Natural killer cell (primary cell): ENCODE results near the gene UQCRC2. TPM values are rescaled to one million over a fixed set of nuclear protein-coding genes. Genes with fewer than 3 reads are reported as not detected.
"Not testable (repeated sequence)": the region's sequence is repeated elsewhere in the genome, so short reads cannot be mapped to it uniquely, and the experiment has no call there.

ENCODE experiments used
- ATAC-seq, 3 donors: fragments of 150-1000 bp in 2 of 3; fragments of 200-7000 bp in 1 of 3; cut with Tn5 transposase; 1 replicate in 1 of 3; 2 replicates in 2 of 3; pipeline ENCODE4 v1.10.0; 2021; ENCODE audit warnings: mild to moderate bottlenecking in 2 of 3, moderate library complexity in 2 of 3
- DNase-seq, 2 donors: peaks; one replicate each; pipeline versions ENCODE4 v3.0.0 to v3.0.0-alpha.2; 2013 to 2021; ENCODE audit warnings: mixed read lengths in 1 of 2
- H3K27ac ChIP-seq: one replicate; pipeline ENCODE4 v1.5.1; 2013; ENCODE audit warnings: mild to moderate bottlenecking, low read length
- H3K27me3 ChIP-seq: one replicate; pipeline ENCODE4 v1.6.1; 2013; ENCODE audit warnings: low read length; ENCODE audit not compliant: control insufficient read depth, insufficient read depth
- H3K36me3 ChIP-seq: one replicate; pipeline ENCODE4 v1.6.1; 2013; ENCODE audit warnings: low read length; ENCODE audit not compliant: control insufficient read depth, insufficient read depth
- H3K4me1 ChIP-seq: one replicate; pipeline ENCODE4 v1.6.1; 2013; ENCODE audit warnings: low read length; ENCODE audit not compliant: control insufficient read depth, insufficient read depth
- H3K4me3 ChIP-seq: one replicate; pipeline ENCODE4 v1.5.1; 2013; ENCODE audit warnings: low read length
- H3K9me3 ChIP-seq: one replicate; pipeline ENCODE4 v1.6.1; 2013; ENCODE audit warnings: low read length; ENCODE audit not compliant: control insufficient read depth, insufficient read depth
- H3K27ac Mint-ChIP-seq, 2 donors: one replicate each; pipeline ENCODE4 v1.8.0; 2022; ENCODE audit warnings: mild to moderate bottlenecking in 2 of 2, mixed read lengths in 2 of 2, moderate library complexity in 1 of 2
- H3K27me3 Mint-ChIP-seq, 2 donors: one replicate each; pipeline ENCODE4 v1.8.0; 2022; ENCODE audit warnings: low read depth in 2 of 2, mixed read lengths in 2 of 2
- H3K36me3 Mint-ChIP-seq: one replicate; pipeline ENCODE4 v1.8.0; 2022; ENCODE audit warnings: mixed read lengths
- H3K4me1 Mint-ChIP-seq, 2 donors: one replicate each; pipeline ENCODE4 v1.8.0; 2022; ENCODE audit warnings: mixed read lengths in 2 of 2
- H3K4me3 Mint-ChIP-seq: one replicate; pipeline ENCODE4 v1.8.0; 2022; ENCODE audit warnings: mild to moderate bottlenecking, moderate library complexity, mixed read lengths
- H3K9me3 Mint-ChIP-seq, 2 donors: one replicate each; pipeline ENCODE4 v1.8.0; 2022; ENCODE audit warnings: mixed read lengths in 2 of 2
- WGBS: methylation state at CpG from one replicate; pipeline ENCODE4 v1.1.7; 2013; ENCODE audit warnings: missing lambda C conversion rate; ENCODE audit not compliant: insufficient coverage; 5-methylcytosine and 5-hydroxymethylcytosine counted together
- intact Hi-C: fragments of 100-400 bp; cut with micrococcal nuclease; formaldehyde crosslinking; loops from one replicate; pipeline ENCODE4 v1.14.2; 2022
- total RNA-seq, 4 donors: library from RNA; stranded (reverse); fragments of 120-200 nt in 1 of 4; gene quantifications; one replicate each; pipeline versions ENCODE4 v1.2.3 to v1.2.4, GENCODE V29; 2013 to 2022
- TF ChIP-seq, protein P1 (sequence below): fragments of 200-600 bp; IDR thresholded peaks from one replicate; pipeline ENCODE4 v1.8.0; 2022; ENCODE audit warnings: antibody characterized with exemption

Gene UQCRC2
- total RNA-seq, result 100 to 1,000 TPM; 162 to 177 (median 177) TPM
- total RNA-seq (2013), result 173 TPM

DNA sequence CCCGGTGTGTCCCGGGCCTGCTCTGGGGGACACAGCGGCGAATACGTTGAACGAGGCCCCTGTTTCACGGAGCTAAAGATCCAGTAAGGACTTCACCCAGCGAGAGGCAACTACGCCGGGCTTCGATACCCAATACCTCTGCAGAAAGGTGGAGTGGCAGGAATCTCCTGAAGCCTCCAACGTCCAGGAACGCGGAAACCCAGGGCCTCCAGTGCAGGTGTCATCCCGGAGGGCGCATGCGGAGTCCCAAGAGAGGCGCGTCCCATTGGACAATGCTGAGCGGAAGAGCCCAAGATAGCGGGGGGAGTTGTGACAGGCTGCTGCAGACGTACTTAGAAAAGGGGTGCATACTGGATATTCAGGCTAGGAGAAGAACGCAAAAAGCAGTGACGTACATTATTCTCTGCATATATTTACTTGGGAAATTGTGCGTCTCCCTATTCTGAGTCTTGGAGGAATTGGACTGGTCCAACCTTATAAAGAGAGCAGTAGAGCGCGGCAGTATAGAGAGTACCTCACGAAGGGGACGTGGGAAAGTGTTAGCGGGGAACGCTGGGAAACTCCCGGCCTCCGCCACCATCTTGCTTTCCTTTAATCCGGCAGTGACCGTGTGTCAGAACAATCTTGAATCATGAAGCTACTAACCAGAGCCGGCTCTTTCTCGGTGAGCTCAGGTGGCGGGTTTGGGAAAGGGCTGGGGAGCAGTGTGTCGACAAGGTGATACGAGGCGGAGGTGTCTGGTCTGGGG, at the start of gene UQCRC2:
Gene UQCRC2, plus strand, starts transcription at position 569 of the 748 bp plus-strand sequence. Its CDS starts 63 bp downstream, at position 632.
- intact Hi-C loops, result loop anchor here (1.0 kb wide), 1 partner anchor 345 kb away; no protein-coding TSS in a partner anchor
- Mint-ChIP-seq H3K4me1 (peaks cover 45 to 55% of the 10 kb centered on the region in 2 donors), H3K36me3 (peaks cover 6% of the 10 kb centered on the region), H3K4me3 (peak within 1 kb of the TSS; percentile 98), H3K9me3 (no peaks in the 10 kb centered on the region), H3K27me3 (no peaks in the 10 kb centered on the region), H3K27ac (peak within 1 kb of the TSS; percentile 99)
- peaks cover 10% of the 10 kb centered on the region for H3K36me3 ChIP-seq
- under 1% methylated on average over 41 of the region's 41 CpGs for WGBS
- TF ChIP-seq, protein P1, sequence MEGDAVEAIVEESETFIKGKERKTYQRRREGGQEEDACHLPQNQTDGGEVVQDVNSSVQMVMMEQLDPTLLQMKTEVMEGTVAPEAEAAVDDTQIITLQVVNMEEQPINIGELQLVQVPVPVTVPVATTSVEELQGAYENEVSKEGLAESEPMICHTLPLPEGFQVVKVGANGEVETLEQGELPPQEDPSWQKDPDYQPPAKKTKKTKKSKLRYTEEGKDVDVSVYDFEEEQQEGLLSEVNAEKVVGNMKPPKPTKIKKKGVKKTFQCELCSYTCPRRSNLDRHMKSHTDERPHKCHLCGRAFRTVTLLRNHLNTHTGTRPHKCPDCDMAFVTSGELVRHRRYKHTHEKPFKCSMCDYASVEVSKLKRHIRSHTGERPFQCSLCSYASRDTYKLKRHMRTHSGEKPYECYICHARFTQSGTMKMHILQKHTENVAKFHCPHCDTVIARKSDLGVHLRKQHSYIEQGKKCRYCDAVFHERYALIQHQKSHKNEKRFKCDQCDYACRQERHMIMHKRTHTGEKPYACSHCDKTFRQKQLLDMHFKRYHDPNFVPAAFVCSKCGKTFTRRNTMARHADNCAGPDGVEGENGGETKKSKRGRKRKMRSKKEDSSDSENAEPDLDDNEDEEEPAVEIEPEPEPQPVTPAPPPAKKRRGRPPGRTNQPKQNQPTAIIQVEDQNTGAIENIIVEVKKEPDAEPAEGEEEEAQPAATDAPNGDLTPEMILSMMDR, result no peak
- H3K9me3 ChIP-seq, result no peaks in the 10 kb centered on the region
- H3K4me1 ChIP-seq, result peaks cover 27% of the 10 kb centered on the region
- DNase-seq (peak; percentile 83 to 96), ATAC-seq (peak; percentile 87 to 95 (median 89))
- peak within 1 kb of the TSS; percentile 81 for H3K4me3 ChIP-seq
- peak within 1 kb of the TSS; percentile 90 for H3K27ac ChIP-seq
- H3K27me3 ChIP-seq, result no peaks in the 10 kb centered on the region

DNA sequence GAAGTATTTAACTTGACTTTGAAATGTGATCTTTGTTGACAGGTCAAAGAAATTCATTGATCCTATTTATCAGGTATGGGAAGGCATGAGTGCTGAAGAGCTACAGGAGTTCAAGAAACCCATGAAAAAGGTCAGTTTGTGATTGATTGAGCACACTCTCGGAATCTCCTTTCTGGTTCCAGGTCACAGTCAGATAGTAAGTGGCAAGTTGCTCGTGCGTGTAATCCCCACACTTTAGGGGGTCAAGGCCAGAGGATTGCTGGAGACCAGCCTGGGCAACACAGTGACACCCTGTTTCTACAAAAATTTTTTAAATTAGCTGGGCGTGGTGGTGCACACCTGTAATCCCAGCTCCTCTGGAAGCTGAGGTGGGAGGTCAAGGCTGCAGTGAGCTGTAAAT, 20.5 kb upstream of the UQCRC2 start:
- ATAC-seq, H3K4me1 ChIP-seq, H3K36me3 ChIP-seq, intact Hi-C loops, H3K4me3 Mint-ChIP-seq, H3K27ac Mint-ChIP-seq, H3K9me3 ChIP-seq, H3K4me3 ChIP-seq, H3K4me1 Mint-ChIP-seq, H3K36me3 Mint-ChIP-seq, H3K27me3 ChIP-seq, H3K9me3 Mint-ChIP-seq, DNase-seq, H3K27ac ChIP-seq: not testable (repeated sequence)
- 87% methylated on average over 3 of the region's 4 CpGs for WGBS
- H3K27me3 Mint-ChIP-seq, result peaks cover 9 to 10% of the 10 kb centered on the region in 2 donors

DNA sequence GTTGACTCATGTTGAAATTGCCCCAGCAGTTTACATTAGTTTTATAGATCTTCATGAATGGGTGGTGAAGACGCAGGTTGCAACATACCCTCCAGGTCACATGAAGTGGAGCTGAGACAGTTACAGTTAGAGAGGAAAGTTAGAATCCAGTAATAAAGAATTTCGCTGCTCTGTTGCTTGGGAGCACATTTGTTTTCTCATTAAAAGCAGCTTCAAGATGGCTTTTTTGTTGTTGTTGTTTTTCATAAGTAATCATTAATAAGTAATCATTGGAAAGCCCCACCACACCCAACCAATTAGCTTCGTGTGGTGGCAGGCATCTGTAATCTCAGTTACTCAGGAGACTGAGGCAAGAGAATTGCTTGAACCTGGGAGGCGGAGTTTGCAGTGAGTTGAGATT, 19.8 kb upstream of the UQCRC2 start:
- H3K9me3 Mint-ChIP-seq, H3K4me3 Mint-ChIP-seq, H3K4me1 ChIP-seq, DNase-seq, H3K27ac Mint-ChIP-seq, intact Hi-C loops, H3K4me1 Mint-ChIP-seq, H3K9me3 ChIP-seq, H3K27ac ChIP-seq, H3K4me3 ChIP-seq, H3K27me3 ChIP-seq, H3K36me3 Mint-ChIP-seq, ATAC-seq, H3K36me3 ChIP-seq: not testable (repeated sequence)
- WGBS, result 89% methylated on average over 2 of the region's 4 CpGs
- peaks cover 10 to 12% of the 10 kb centered on the region in 2 donors for H3K27me3 Mint-ChIP-seq

DNA sequence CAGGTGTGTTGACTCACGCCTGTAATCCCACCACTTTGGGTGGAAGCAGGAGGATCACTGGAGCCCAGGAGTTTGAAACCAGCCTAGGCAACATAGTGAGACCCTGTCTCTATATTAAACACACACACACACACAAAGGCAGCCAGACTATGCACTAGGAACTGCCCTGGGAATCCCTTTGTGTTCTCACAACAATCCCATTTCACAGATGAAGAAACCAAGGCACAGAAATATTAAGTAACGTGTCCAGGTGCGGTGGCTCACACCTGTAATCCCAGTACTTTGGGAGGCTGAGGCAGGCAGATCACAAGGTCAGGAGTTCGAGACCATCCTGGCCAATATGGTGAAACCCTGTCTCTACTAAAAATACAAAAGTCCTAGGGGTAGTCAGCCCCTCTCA, 19.4 kb upstream of the UQCRC2 start:
- H3K9me3 ChIP-seq, H3K36me3 Mint-ChIP-seq, H3K4me1 ChIP-seq, H3K9me3 Mint-ChIP-seq, H3K27me3 ChIP-seq, H3K27ac Mint-ChIP-seq, H3K36me3 ChIP-seq, DNase-seq, H3K27ac ChIP-seq, H3K4me1 Mint-ChIP-seq, H3K4me3 Mint-ChIP-seq, H3K4me3 ChIP-seq, intact Hi-C loops, ATAC-seq: not testable (repeated sequence)
- WGBS, result 93% methylated on average over 2 of the region's 4 CpGs
- H3K27me3 Mint-ChIP-seq, result peaks cover 10 to 12% of the 10 kb centered on the region in 2 donors

DNA sequence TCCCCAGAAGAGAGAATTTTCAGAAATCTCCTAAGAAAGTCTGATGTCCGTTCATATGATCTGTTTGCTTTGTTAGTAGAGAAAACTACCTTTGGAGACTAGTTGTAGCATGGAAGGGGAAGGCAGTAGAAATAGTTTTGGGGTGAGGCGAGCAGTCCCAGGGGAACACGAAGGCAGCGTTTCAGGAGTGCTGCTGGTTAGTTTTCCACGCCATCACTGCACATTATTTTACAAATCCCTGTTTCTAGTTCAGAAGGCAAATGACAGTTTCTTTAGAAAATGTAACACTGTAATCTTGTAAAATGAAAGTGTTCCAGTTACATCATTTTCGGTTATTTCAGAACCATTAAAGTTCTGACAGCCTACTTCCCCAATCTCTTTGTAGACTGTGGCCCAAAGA, 16.9 kb upstream of the UQCRC2 start:
- H3K4me3 ChIP-seq, ATAC-seq, H3K9me3 Mint-ChIP-seq, H3K27ac Mint-ChIP-seq, H3K4me1 ChIP-seq, H3K27me3 ChIP-seq, H3K4me1 Mint-ChIP-seq, H3K36me3 Mint-ChIP-seq, DNase-seq, H3K9me3 ChIP-seq, H3K4me3 Mint-ChIP-seq, intact Hi-C loops, H3K27ac ChIP-seq, H3K36me3 ChIP-seq: not testable (repeated sequence)
- peaks cover 10 to 12% of the 10 kb centered on the region in 2 donors for H3K27me3 Mint-ChIP-seq
- WGBS, result no CpG with 5 or more reads among the region's 6 CpGs
